HCT116 (cell line): ENCODE measurements around the gene WNT2B. TPM values are rescaled to one million over a fixed set of nuclear protein-coding genes. Genes with fewer than 3 reads are reported as not detected.

Experiments
- ATAC-seq: fragments of 200-7000 bp; cut with Tn5 transposase; 2 replicates; pipeline ENCODE4 v1.9.1; 2020; ENCODE audit warnings: mild to moderate bottlenecking, moderate library complexity
- BruUV-seq: library from RNA; stranded (reverse); fragments of 400-500 nt; replicated peaks from 2 replicates; lab custom pipeline; 2021; lab: Mats Ljungman, UMichigan
- CTCF ChIA-PET: fragments of 300-600 bp; sonication (Branson Sonifier 250); formaldehyde crosslinking; loops from one replicate; lab custom pipeline; 2021; ENCODE audit warnings: antibody characterized with exemption; lab: Charles Lee
- POLR2A ChIA-PET: fragments of 300-600, 350-600 bp; sonication (Branson Sonifier 250); formaldehyde crosslinking; loops from one replicate; lab custom pipeline; 2021; ENCODE audit warnings: antibody characterized with exemption; lab: Charles Lee
- RAD21 ChIA-PET, 2 experiments: fragments of 300-600 bp; sonication (Branson Sonifier 250); formaldehyde crosslinking; loops; one replicate each; lab custom pipeline; 2023; ENCODE audit warnings: low total read pairs in 2 of 2; ENCODE audit not compliant: uncharacterized antibody in 2 of 2, unreplicated experiment in 2 of 2, low non-redundant PET in 1 of 2; lab: Charles Lee
- DNase-seq: peaks from one replicate; pipeline ENCODE4 v3.0.0-alpha.2; 2010; ENCODE audit warnings: low read depth, low spot score
- H2AFZ ChIP-seq: fragments of 200-600 bp; shearing (Covaris generic), sonication (generic); 2 replicates; pipeline ENCODE4 v1.6.1; 2017; ENCODE audit warnings: low read depth, mixed run types, mixed read lengths, antibody characterized with exemption, low read length; ENCODE audit not compliant: poor library complexity, severe bottlenecking
- H3K27ac ChIP-seq: 2 replicates; pipeline ENCODE4 v1.5.1; 2012; ENCODE audit warnings: low read depth, low read length
- H3K27me3 ChIP-seq: fragments of 200-600 bp; sonication (generic); 2 replicates; pipeline ENCODE4 v1.6.1; 2016; ENCODE audit warnings: mixed run types, low read length, mixed read lengths; ENCODE audit not compliant: insufficient read depth
- H3K36me3 ChIP-seq, 2 experiments: fragments of 200-500 bp in 1 of 2; fragments of 200-600 bp in 1 of 2; sonication (Bioruptor generic) in 1 of 2; sonication (generic) in 1 of 2; 2 replicates each; pipeline versions ENCODE4 v1.5.1 to v1.6.1; 2014 to 2016; ENCODE audit warnings: low read length in 2 of 2, inconsistent platforms in 1 of 2, mixed read lengths in 1 of 2, mixed run types in 1 of 2; ENCODE audit not compliant: insufficient read depth in 2 of 2, control insufficient read depth in 1 of 2
- H3K4me1 ChIP-seq, 2 experiments: fragments of 200-600 bp in 1 of 2; sonication (generic) in 1 of 2; 2 replicates each; pipeline versions ENCODE4 v1.5.1 to v1.6.1; 2012 to 2017; ENCODE audit warnings: low read length in 2 of 2, inconsistent platforms in 1 of 2, mild to moderate bottlenecking in 1 of 2, mixed read lengths in 1 of 2, mixed run types in 1 of 2, moderate library complexity in 1 of 2; ENCODE audit not compliant: insufficient read depth in 2 of 2, control insufficient read depth in 1 of 2
- H3K4me2 ChIP-seq: fragments of 200-600 bp; sonication (generic); 2 replicates; pipeline ENCODE4 v1.6.1; 2017; ENCODE audit warnings: mixed run types, low read length, mixed read lengths
- H3K4me3 ChIP-seq, 2 experiments: fragments of 200-600 bp in 1 of 2; sonication (generic) in 1 of 2; replicated peaks in 1 of 2; 2 replicates each; pipeline ENCODE4 v1.5.1; 2011 to 2016; ENCODE audit warnings: low read length in 2 of 2, control low read depth in 1 of 2, low read depth in 1 of 2, mild to moderate bottlenecking in 1 of 2, mixed read lengths in 1 of 2, mixed run types in 1 of 2
- H3K79me2 ChIP-seq: fragments of 200-600 bp; sonication (generic); 2 replicates; pipeline ENCODE4 v1.6.1; 2017; ENCODE audit warnings: mild to moderate bottlenecking, mixed run types, low read length, moderate library complexity, mixed read lengths; ENCODE audit not compliant: insufficient read depth
- H3K9ac ChIP-seq: fragments of 200-600 bp; sonication (generic); 2 replicates; pipeline ENCODE4 v1.6.1; 2016; ENCODE audit warnings: low read length, mixed read lengths
- H3K9me2 ChIP-seq: fragments of 200-600 bp; sonication (generic), shearing (Covaris generic); 2 replicates; pipeline ENCODE4 v1.6.1; 2017; ENCODE audit warnings: mixed run types, mild to moderate bottlenecking, moderate library complexity; ENCODE audit not compliant: insufficient read depth
- H3K9me3 ChIP-seq, 2 experiments: fragments of 200-500 bp in 1 of 2; fragments of 200-600 bp in 1 of 2; sonication (Bioruptor generic) in 1 of 2; sonication (generic) in 1 of 2; 2 replicates each; pipeline ENCODE4 v1.6.1; 2014 to 2017; ENCODE audit warnings: low read length in 2 of 2, mixed read lengths in 2 of 2, inconsistent platforms in 1 of 2, low read depth in 1 of 2, mild to moderate bottlenecking in 1 of 2, mixed run types in 1 of 2, moderate library complexity in 1 of 2; ENCODE audit not compliant: control insufficient read depth in 1 of 2, insufficient read depth in 1 of 2
- H4K20me1 ChIP-seq: fragments of 200-600 bp; sonication (generic), shearing (Covaris generic); 2 replicates; pipeline ENCODE4 v1.6.1; 2017; ENCODE audit warnings: mixed run types, mild to moderate bottlenecking, moderate library complexity; ENCODE audit not compliant: insufficient read depth
- CBX3 ChIP-seq: IDR thresholded peaks from 2 replicates; pipeline ENCODE4 v1.6.1; 2012; ENCODE audit warnings: low read depth
- EGR1 ChIP-seq: IDR thresholded peaks from 2 replicates; pipeline ENCODE4 v1.6.1; 2012; ENCODE audit warnings: low read depth
- POLR2AphosphoS5 ChIP-seq: IDR thresholded peaks from 2 replicates; pipeline ENCODE4 v1.6.1; 2011; ENCODE audit warnings: mild to moderate bottlenecking, low read depth, low read length, moderate library complexity
- SRF ChIP-seq: IDR thresholded peaks from 2 replicates; pipeline ENCODE4 v1.6.1; 2012; ENCODE audit warnings: low read depth
- TCF7L2 ChIP-seq: IDR thresholded peaks from 2 replicates; pipeline ENCODE4 v1.7.0; 2011; ENCODE audit warnings: borderline replicate concordance, inconsistent platforms; ENCODE audit not compliant: insufficient read depth, insufficient read length; ENCODE audit errors: extremely low read depth
- intact Hi-C: fragments of 100-400 bp; cut with micrococcal nuclease; formaldehyde crosslinking; loops from 2 replicates; pipeline ENCODE4 v1.10.0; 2022
- total RNA-seq: library from RNA; stranded (reverse); gene quantifications from one replicate; pipeline ENCODE4 v1.2.1, GENCODE V29; 2021; ENCODE audit not compliant: unreplicated experiment
- TF ChIP-seq, protein P1 (sequence below), 3 experiments: fragments of 200-600 bp in 1 of 3; sonication (generic) in 1 of 3; IDR thresholded peaks in 2 of 3; conservative IDR thresholded peaks in 1 of 3; 2 replicates each; pipeline ENCODE4 v1.5.1; 2012 to 2017; ENCODE audit warnings: low read depth in 2 of 3, low read length in 2 of 3, antibody characterized with exemption in 1 of 3, borderline replicate concordance in 1 of 3, control low read depth in 1 of 3, mild to moderate bottlenecking in 1 of 3, mixed read lengths in 1 of 3, mixed run types in 1 of 3, moderate library complexity in 1 of 3; ENCODE audit not compliant: insufficient read depth in 1 of 3

Gene WNT2B
- total RNA-seq, 1 experiment from 2014 or later: 1.5 TPM

DNA sequence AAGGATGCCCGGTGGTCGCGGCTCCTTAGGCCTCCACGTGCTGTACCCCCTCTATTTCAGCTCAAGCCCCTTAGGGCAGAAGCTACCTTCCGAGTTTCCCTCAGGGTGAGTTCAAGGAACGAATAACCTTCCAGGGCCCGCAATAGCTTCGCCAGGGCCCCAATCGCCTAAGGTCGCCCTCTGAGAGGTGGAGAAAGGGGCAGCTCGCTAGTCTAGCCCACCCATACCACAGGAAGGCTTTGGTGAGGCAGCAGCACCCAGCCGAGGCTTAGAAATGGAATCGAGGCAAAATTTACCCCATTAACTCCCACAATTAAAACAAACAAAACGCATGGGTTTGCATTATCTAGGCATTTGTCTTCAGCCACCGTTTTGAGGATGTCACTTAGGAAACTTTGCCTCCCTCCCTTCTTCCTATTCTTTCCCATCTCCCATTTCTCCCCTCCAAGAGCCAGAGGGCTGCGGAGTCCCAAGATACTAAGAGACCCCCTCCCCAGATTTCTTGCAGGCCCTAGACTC lies 954 bp downstream of the WNT2B start:
- Histone ChIP-seq H2AFZ (no peak overlapping the region), H3K36me3 (no peaks in the 10 kb centered on the region), H3K27me3 (no peaks in the 10 kb centered on the region), H3K9ac (no peak overlapping the region), H3K9me2 (no peaks in the 10 kb centered on the region), H4K20me1 (no peaks in the 10 kb centered on the region), H3K79me2 (no peaks in the 10 kb centered on the region), H3K4me2 (no peak overlapping the region), H3K27ac (no peak overlapping the region), H3K9me3 (no peaks in the 10 kb centered on the region), H3K4me3 (no peak overlapping the region), H3K4me1 (peaks cover 9 to 17% of the 10 kb centered on the region in 2 experiments; a peak in 3 of 4 replicates)
- DNase-seq (no peak), ATAC-seq (no peak)
- BruUV-seq: no TSS peak
- POLR2A ChIA-PET: no interaction called here
- TF ChIP-seq, protein P1, sequence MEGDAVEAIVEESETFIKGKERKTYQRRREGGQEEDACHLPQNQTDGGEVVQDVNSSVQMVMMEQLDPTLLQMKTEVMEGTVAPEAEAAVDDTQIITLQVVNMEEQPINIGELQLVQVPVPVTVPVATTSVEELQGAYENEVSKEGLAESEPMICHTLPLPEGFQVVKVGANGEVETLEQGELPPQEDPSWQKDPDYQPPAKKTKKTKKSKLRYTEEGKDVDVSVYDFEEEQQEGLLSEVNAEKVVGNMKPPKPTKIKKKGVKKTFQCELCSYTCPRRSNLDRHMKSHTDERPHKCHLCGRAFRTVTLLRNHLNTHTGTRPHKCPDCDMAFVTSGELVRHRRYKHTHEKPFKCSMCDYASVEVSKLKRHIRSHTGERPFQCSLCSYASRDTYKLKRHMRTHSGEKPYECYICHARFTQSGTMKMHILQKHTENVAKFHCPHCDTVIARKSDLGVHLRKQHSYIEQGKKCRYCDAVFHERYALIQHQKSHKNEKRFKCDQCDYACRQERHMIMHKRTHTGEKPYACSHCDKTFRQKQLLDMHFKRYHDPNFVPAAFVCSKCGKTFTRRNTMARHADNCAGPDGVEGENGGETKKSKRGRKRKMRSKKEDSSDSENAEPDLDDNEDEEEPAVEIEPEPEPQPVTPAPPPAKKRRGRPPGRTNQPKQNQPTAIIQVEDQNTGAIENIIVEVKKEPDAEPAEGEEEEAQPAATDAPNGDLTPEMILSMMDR (IDR thresholded peaks at IDR 0.05 in 2 of 3, conservative IDR thresholded peaks at IDR 0.05 in 1 of 3; ENCODE audit: borderline replicate concordance in 1 of 3, insufficient read depth in 1 of 3, low read depth in 2 of 3, low read length in 2 of 3): no peak
- no peak for TF ChIP-seq TCF7L2
- no peak for TF ChIP-seq SRF
- CTCF ChIA-PET: no interaction called here
- intact Hi-C loops: loop anchor here (10.0 kb wide), 1 partner anchor 105 kb away; the partner anchor contains the start of genes CAPZA1 and ST7L
- RAD21 ChIA-PET: no interaction called here

DNA sequence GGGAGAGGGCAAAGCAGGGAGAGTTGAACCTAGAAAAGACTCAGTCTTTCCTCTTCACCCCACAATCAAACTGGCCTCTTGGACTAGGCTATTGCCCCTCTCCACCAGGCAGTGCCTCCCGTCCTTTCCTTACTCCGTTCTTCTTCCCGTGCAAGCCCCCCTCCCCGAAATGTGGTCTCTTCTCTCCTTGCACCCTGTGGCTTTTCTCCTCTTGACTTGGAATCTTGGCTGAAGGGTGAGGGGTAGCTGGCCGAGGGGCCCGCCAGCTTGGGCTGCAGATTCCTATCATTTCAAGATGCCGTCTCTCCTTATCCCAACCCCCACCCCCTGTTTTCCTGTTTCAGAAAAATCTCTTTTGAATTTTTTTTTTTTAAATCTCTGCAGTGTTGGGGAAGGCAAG lies 1.6 kb downstream of the WNT2B start:
- intact Hi-C loops: no loop called here
- CTCF ChIA-PET: no interaction called here
- Histone ChIP-seq H3K4me2 (no peak overlapping the region), H3K4me1 (peaks cover 9 to 18% of the 10 kb centered on the region in 2 experiments; a peak in 3 of 4 replicates), H3K36me3 (no peaks in the 10 kb centered on the region)
- TF ChIP-seq EGR1: no peak
- no peak for TF ChIP-seq SRF
- TF ChIP-seq, protein P1 (IDR thresholded peaks at IDR 0.05 in 2 of 3, conservative IDR thresholded peaks at IDR 0.05 in 1 of 3; ENCODE audit: borderline replicate concordance in 1 of 3, insufficient read depth in 1 of 3, low read depth in 2 of 3, low read length in 2 of 3): no peak
- TF ChIP-seq POLR2AphosphoS5: no peak
- TF ChIP-seq CBX3: no peak
- TF ChIP-seq, all 23 proteins: peak for 0
- ATAC-seq: no peak
- Histone ChIP-seq H3K79me2 (no peaks in the 10 kb centered on the region), H3K27ac (no peak overlapping the region), H3K9me3 (no peaks in the 10 kb centered on the region), H3K4me3 (no peak overlapping the region), H2AFZ (no peak overlapping the region), H3K9me2 (no peaks in the 10 kb centered on the region), H3K9ac (no peak overlapping the region), H3K27me3 (no peaks in the 10 kb centered on the region), H4K20me1 (no peaks in the 10 kb centered on the region)
- DNase-seq: no peak
- RAD21 ChIA-PET: no interaction called here
- POLR2A ChIA-PET: no interaction called here
- BruUV-seq: no TSS peak
